Activated naive CD4-positive, alpha-beta T cell treated with anti-CD3 and anti-CD28 coated beads, Interleukin-2, amount 50 U/mL, for 16 hours (primary cell): ENCODE results near the gene UBE2L6.

Experiments
- DNase-seq: peaks from one replicate; pipeline ENCODE4 v3.0.0-alpha.2; 2020

Gene UBE2L6

DNA sequence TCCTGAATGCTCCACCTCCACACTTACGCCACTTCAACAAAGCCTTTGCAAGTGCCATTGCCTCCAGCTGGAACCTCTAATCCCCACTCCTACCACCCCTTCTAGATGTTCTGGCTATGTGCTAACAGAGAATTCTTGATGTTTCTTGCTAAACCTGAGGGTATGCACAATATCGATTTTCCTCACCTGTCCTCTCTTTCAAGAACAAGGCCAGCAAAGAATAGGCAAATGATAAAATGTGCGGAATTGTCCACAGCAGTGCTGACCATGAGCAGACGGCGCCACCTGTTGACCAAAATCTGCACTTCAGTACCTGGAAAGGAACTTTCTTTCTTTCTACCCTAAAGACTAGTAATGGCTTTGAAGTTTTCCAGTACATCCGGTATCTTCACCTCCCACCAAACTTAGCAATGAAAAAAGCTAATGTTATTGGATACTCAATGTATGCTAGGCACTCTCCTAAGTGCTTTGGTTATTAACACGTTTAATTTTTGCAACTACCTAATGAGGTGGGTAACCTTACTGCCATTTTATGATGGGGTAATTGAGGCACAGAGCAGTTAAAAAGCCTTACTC is 40.3 kb downstream of the UBE2L6 start:
- peak; percentile 76 for DNase-seq

DNA sequence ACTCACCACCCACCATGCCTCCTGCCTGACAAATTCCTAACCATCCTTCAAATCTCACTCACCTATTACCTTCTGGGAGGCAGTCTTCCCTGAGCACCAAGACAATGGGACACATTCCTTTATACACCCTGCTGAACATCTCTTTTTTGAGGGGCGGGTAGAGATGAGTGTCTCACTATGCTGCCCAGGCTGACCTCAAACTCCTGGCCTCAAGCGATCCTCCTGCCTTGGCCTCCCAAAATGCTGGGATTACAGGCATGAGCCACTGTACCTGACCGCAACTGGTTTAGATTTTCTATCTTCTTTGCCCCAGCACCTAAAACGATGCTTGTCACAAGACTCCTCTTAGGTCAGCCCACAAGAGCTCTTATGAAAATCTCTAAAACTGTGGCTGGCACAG is 44.1 kb downstream of the UBE2L6 start:
- no peak for DNase-seq

DNA sequence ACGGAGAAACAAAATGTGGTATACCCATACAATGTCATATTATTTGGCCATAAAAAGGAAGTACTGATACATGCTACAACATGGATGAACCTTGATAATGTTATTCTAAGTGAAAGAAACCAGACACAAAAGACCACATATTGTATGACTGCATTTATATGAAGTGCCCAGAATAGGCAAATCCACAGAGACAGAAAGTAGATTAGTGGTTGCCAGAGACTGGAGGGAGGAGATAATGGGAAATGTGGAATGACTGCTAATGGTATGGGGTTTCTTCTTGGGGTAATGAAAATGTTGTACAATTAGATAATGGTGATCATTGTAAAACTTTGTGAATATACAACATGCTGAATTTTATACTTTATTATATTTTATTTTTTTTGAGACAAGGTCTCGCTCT is 46.4 kb downstream of the UBE2L6 start:
- DNase-seq, result no peak

DNA sequence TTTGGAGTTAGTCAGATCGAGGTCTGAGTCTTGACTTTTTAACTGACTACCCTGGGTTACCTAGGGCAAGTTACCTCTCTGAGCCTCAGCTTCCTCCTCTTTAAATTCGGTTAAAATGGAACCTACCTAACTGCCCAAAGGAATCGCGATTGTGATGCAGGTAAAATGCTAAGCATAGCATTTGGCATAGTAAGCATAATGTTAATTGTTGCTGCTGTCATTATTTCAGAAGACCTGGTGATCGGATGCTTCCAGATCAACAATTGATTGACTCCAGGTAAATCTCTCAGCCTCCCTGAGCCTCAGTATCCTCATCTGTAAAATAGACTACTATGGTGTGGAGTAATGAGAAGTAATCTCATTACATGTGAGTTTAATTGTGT is 51.4 kb downstream of the UBE2L6 start:
- DNase-seq, result no peak

DNA sequence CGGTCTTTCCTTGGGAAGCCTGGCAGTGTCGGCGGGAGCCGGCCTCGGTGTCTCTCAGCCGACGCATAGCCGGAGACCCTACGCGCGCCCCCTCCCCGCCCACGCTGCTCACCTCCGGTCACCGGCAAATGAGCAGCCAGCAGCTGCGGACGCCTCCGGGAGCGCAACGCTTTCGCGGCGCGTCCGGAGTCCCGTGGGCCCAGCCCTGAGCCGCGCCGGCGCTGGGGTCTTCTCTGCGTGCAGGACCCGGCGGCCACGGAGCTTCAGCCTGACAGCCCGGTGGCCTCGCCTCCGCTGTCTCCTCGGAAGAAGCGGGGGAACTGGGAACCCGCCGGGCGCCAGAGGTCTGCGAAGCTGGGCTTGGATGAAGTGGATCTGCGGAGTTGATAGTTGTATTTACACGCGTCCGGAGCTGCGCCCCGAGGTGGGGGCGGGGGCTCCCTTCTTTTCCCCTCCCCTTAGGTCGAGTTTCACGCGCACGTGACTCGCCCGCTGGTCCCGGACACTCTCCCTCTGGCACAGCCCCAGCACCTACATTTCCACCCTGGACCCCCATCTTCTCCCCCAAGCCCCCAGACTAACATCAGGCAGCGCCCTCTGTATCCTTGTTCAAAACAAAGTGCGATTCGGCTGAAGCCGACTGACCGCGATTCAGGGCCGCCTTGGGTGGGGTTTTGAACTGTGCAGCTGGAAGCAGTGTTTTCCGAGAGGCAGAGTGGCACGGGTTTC is 52.0 kb downstream of the UBE2L6 start, which contains the start of gene SLC43A1:
Gene SLC43A1, minus strand, starts transcription at position 371 of the 729 bp plus-strand sequence. CDS start 1,591 bp downstream, outside the sequence.
- DNase-seq, result peak; percentile 49

DNA sequence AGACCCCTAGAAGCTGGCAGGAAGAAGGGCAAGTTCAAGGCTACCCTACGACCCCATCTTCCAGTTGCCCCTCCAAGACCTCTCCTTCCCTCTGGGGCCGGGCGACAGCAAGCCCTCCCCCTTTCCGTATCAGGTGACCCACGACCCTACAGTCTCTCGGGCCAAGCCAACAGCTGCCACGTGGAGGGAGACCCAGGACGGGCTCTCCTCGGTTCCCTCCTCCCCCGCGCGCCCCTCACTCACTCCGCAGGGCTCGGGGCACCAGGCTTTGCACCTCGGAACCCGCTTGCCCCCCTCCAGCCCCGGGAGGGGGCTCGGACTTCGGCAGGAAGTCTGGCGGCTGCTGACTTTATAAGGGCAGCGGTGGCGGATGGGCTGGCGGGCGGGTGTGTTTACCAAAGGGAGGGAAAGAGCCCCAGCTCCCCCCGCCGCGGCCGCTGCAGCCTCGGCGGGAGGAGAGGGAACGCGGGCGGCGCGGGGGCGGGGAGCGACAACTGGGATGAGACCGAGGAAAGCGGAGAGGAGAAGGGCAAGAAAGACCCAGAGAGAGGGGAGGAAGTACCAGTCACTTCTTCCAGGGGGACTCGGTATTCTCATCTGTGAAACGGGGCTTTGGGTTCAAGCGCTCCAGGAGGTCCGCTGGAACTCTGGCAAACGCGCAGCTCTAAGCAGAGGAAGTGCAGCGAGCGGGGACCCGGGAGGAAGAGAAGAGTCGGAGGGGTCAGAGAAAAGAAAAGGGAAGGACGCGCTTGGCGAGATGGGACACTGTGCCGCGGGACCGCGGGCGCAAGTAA is 52.7 kb downstream of the UBE2L6 start:
- peak; percentile 62 for DNase-seq

DNA sequence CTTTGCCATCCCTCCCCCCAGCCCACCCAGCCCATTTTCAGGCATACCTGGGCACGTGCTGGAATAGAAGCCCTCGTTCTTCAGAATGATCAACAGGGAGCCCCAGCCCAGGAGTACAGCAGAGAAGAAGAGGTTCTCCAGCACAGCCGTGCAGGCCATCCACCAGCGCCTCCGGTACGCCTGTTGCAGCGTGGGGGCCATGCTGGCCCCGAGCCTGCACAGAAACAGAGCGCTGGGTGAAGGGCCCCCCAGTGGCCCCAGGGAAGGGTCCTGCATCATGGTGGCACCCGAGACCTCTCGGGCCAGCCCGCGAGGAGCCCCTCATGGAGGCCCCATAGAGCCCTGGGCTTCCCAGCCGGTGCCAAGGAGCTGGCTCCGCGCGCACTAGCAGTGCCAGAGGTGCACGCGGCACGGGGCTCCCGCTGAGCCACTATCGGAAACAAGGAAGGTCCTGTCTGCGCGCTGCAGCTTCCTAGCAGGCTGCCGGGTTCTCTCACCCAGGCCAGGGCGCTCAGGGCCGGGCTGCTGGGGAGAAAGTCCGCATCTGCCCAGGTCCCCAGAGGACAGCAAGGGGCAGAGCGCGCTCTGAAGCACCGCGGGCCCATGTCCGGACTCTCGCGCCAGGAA is 53.4 kb downstream of the UBE2L6 start:
- peak; percentile 51 for DNase-seq

DNA sequence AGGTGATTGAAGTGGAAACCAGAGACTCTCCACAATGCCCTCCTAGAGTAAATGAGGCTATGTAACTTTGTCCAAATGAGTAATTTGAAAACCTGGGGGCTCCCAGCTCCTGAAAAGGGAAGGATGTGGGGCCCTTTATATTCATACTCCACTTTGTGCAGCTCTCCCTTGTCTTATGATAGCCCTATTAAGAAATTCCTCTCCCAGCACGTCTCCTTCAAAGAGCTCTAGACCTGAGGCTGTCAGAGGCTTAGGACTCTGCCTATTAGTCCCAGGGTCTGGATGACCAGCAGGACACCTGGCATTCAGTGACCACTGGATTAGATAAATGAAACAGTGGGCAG is 54.0 kb downstream of the UBE2L6 start:
- no peak for DNase-seq

DNA sequence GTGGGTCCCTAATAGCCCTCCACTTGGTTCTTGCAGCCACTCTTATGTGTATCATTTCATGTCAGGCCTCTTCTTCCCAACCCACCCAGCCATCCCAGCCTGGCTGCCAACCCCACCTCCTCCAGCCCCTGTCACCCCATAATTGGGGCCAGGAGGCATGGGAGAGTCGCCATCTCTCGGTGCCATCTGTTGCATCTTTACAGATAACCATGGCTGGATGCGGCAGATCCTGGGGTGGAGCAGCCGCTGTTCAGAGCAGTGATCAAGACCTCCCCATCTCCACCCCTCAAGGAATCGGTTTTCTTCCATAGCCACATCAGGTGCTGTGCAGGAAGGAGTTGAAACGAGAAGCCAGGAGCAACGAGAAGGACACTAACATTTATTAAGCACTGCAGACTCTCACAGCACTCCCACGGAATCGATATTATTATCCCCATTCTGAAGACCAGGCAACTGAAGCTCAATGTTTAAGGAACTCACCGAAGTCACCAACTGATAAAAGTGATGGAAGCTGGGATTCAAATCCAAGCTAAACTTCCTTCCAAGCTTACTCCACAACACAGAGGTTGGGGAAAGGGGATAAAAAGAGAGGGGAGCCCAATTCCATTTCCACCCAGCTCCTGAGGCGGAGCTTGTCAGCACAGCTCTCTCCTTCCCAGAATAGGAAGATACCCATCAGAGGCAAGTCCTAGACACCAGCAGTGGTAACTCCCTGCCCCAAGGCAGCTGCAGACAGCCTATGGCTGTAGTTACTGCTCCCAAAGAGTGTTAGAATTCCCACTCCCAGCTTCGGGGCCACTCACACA is 54.6 kb downstream of the UBE2L6 start:
- no peak for DNase-seq

DNA sequence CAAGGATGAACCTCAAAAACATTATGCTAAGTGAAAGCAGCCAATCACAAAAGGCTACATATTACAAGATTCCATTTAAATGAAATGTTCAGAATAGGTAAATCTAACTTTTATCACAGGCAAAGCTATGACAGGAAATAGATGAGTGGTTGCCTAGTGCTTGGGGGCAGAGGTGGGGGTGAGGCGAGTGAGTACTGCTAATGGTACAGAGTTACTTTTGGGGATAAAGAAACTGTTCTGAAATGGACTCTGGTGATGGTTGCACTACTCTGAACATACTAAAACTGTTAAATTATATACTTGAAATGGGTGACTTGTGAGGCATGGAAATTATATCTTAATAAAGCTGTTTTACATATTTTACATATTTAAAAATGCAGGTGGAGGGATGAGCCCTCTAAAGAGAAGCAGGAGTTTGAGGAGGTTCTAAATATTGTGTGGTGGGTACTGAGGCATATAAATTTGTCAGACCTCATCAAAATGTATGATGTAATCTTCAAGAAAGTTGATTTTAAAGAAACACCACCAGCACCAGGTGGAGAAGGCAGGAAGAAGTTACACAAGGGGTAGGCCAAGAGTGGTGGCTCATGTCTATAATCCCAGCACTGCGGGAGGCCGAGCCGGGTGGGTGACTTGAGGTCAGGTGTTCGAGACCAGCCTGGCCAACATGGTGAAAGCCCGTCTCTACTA is 55.6 kb downstream of the UBE2L6 start:
- DNase-seq, result no peak

DNA sequence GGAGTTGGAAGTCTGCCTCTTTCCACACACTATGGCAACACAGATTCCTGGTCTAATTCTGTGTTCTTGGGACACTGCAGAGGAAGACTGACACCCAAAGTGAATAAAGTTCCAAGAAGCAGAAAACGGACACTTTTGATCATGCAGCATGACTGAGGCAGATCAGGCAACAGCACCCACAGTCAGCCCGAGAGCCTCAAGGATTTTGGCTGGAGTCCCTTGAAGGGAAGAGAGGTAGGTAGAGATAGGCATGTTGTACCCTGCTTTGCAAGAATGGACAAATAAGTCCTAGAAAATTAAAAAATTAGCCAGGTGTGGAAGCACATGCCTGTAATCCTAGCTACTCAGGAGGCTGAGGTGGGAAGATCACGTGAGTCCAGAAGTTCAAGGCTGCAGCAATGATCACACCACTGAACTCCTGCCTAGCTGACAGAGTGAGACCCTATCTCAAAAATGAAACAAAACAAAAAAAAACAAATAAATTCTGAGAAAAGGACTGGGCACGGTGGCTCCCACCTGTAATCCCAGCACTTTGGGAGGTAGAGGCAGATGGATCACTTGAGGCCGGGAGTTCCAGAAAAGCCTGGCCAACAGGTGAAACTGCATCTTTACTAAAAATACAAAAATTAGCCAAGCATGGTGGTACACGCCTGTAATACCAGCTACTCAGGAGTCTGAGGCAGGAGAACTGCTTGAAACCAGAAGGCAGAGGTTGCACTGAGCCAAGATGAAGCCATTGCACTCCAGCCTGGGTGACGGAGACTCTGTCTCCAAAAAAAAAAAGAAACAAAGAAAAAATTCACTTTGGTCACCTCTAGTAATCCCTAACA is 58.9 kb downstream of the UBE2L6 start:
- DNase-seq, result no peak

DNA sequence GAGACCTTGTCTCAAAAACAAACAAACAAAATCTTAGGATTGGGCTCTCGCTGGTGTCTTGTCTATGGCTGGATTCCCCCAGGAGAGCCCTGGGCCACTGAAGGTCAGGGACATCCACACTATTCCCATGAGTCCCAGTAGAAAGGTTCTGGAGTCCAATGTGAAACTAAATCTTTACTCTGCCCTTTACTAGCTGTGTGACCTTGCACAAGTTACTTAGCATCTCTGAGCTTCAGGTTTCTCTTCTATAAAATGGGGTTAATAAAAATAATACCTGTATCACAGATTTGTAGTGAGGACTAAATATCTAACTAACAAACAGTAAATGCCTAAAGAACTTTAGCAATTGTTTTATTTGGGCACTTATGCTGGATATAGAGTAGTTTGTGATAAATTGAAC is 61.0 kb downstream of the UBE2L6 start:
- DNase-seq, result no peak

DNA sequence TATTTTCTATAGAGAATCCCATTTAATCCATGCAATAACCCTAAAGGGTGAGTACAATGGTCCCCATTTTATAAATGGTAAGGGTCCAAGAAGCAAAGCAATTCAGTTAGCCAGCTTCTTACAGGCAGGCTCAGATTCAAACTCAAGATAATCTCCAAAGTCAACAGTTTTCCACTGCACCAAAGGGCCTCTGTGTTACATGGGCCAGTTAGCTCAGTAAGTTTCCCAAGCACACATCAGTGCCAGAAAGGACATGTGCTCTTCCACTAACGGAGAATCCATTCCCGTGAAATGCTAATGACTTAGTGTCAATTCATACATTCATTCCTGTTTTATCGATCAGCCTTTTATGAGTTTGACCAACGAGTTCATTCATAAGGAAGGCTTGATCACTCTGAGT is 63.0 kb downstream of the UBE2L6 start:
- no peak for DNase-seq

DNA sequence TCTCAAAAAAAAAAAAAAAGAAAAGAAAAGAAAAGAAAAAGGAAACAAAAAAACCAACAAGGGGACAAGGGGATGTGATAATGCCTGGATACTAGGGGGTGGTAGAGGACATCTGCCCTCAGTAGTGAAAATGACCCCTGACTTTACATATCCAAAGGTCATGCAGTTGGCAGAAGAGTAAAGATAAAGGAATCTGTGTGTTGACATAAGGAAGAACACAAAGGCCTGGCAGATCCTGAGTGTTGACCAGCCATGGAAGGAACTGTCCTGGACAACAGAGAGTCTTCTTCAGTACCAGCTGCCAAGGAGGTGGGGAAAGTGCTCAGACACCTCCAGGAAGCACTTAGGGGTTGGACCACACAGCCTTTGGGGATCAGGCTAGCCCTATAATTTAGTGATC is 64.6 kb downstream of the UBE2L6 start:
- DNase-seq, result no peak

DNA sequence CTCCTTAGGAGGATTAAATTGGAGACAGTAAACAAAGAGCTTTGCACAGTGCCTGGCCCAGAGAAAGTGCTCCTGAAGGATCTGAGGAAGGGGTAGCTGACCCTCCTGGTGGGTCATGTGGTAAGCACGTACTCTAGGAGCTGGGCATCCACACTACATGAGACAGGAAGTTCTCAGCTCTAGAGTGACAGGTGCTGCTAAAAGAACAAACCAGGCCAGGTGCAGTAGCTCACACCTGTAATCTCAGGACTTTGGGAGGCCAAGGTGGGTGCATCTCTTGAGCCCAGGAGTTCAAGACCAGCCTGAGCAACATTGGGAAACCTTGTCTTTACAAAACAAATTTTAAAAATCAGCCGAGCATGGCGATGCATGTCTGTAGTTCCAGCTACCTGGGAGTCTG is 65.1 kb downstream of the UBE2L6 start:
- DNase-seq, result no peak

DNA sequence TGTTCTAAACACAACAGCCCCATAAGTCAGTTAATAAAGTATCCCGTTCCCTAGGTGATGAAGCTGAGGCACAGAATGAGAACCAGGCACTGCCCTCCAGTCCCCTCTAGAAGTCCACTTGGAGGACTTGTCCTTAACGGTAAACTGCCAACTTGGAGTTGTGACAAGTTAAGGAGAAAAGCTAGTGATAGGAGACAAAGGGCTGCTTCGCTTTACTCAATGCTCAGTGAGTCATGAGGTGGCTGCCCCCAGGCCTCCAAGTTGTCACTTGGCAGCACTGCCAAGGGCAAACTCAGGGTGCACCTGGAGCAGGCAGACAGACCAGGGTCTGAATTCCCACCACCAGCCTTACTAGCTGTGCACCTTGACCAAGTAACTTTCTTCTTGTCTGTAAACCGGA is 65.5 kb downstream of the UBE2L6 start:
- no peak for DNase-seq
